Panc1 (cell line): ENCODE measurements around the gene RHEX. TPM values are rescaled to one million over a fixed set of nuclear protein-coding genes. Genes with fewer than 3 reads are reported as not detected.

Experiments
- ATAC-seq: fragments of 200-7000 bp; cut with Tn5 transposase; 2 replicates; pipeline ENCODE4 v1.9.1; 2020; ENCODE audit warnings: mild to moderate bottlenecking, moderate library complexity
- BruUV-seq: library from RNA; stranded (reverse); fragments of 400-500 nt; replicated peaks from 2 replicates; lab custom pipeline; 2021; lab: Mats Ljungman, UMichigan
- CTCF ChIA-PET: fragments of 300-600 bp; sonication (Branson Sonifier 250); formaldehyde crosslinking; loops from one replicate; lab custom pipeline; 2022; ENCODE audit warnings: antibody characterized with exemption; lab: Charles Lee
- POLR2A ChIA-PET: fragments of 300-600 bp; sonication (Branson Sonifier 250); formaldehyde crosslinking; loops from one replicate; lab custom pipeline; 2022; ENCODE audit warnings: antibody characterized with exemption; lab: Charles Lee
- DNase-seq: peaks from one replicate; pipeline ENCODE4 v3.0.0-alpha.2; 2010; ENCODE audit warnings: low read depth, low spot score
- H3K27ac ChIP-seq: 2 replicates; pipeline ENCODE4 v1.5.1; 2011; ENCODE audit warnings: mild to moderate bottlenecking, low read length, inconsistent platforms
- H3K27me3 ChIP-seq: fragments of 200-500 bp; sonication (Bioruptor generic); 2 replicates; pipeline ENCODE4 v1.6.0; 2014; ENCODE audit warnings: low read length, inconsistent platforms; ENCODE audit not compliant: control insufficient read depth, insufficient read depth
- H3K36me3 ChIP-seq: fragments of 200-500 bp; sonication (Bioruptor generic); 2 replicates; pipeline ENCODE4 v1.5.1; 2014; ENCODE audit warnings: inconsistent platforms, mild to moderate bottlenecking, low read length, moderate library complexity; ENCODE audit not compliant: control insufficient read depth, insufficient read depth
- H3K4me1 ChIP-seq: 2 replicates; pipeline ENCODE4 v1.5.1; 2011; ENCODE audit warnings: inconsistent platforms, mild to moderate bottlenecking, low read length, moderate library complexity; ENCODE audit not compliant: control insufficient read depth, insufficient read depth
- H3K4me3 ChIP-seq, 2 experiments: 2 replicates each; pipeline ENCODE4 v1.5.1; 2011 to 2012; ENCODE audit warnings: low read depth in 2 of 2, low read length in 2 of 2, mild to moderate bottlenecking in 2 of 2, inconsistent platforms in 1 of 2, moderate library complexity in 1 of 2
- H3K9me3 ChIP-seq: fragments of 200-500 bp; sonication (Bioruptor generic); 2 replicates; pipeline ENCODE4 v1.5.1; 2014; ENCODE audit warnings: low read depth, mild to moderate bottlenecking, inconsistent platforms, low read length, moderate library complexity; ENCODE audit not compliant: control insufficient read depth, insufficient read depth
- POLR2AphosphoS5 ChIP-seq: IDR thresholded peaks from 2 replicates; pipeline ENCODE4 v1.6.1; 2012; ENCODE audit warnings: mild to moderate bottlenecking, low read depth, low read length, moderate library complexity
- SIN3A ChIP-seq: IDR thresholded peaks from 2 replicates; pipeline ENCODE4 v1.6.1; 2012; ENCODE audit warnings: low read depth, mild to moderate bottlenecking, low read length, moderate library complexity, borderline replicate concordance; ENCODE audit not compliant: insufficient read depth
- TCF7L2 ChIP-seq: IDR thresholded peaks from 2 replicates; pipeline ENCODE4 v1.6.1; 2011; ENCODE audit warnings: mild to moderate bottlenecking, low read depth, low read length, inconsistent platforms
- in situ Hi-C: cut with HindIII; loops from 2 replicates; pipeline ENCODE4 v1.10.0; 2016; ENCODE audit warnings: low sequenced_read_pairs, low pct_unique_long_range_greater_than_20kb
- intact Hi-C: fragments of 100-400 bp; cut with micrococcal nuclease; formaldehyde crosslinking; loops from one replicate; pipeline ENCODE4 v1.10.0; 2022; ENCODE audit not compliant: unreplicated experiment
- total RNA-seq: library from RNA; stranded (reverse); gene quantifications from one replicate; pipeline ENCODE4 v1.2.1, GENCODE V29; 2021; ENCODE audit not compliant: unreplicated experiment
- TF ChIP-seq, protein P1 (sequence below): fragments of 450-650 bp; IDR thresholded peaks from 2 replicates; pipeline ENCODE4 v1.5.1; 2017; ENCODE audit warnings: mild to moderate bottlenecking
- TF ChIP-seq, protein P2 (sequence below), 2 experiments: IDR thresholded peaks; 2 replicates each; pipeline ENCODE4 v1.6.1; 2011 to 2012; ENCODE audit warnings: low read depth in 2 of 2, control low read depth in 1 of 2, low read length in 1 of 2, mild to moderate bottlenecking in 1 of 2, moderate library complexity in 1 of 2; ENCODE audit not compliant: insufficient read depth in 1 of 2

Gene RHEX
- total RNA-seq, 1 experiment from 2014 or later: not detected

DNA sequence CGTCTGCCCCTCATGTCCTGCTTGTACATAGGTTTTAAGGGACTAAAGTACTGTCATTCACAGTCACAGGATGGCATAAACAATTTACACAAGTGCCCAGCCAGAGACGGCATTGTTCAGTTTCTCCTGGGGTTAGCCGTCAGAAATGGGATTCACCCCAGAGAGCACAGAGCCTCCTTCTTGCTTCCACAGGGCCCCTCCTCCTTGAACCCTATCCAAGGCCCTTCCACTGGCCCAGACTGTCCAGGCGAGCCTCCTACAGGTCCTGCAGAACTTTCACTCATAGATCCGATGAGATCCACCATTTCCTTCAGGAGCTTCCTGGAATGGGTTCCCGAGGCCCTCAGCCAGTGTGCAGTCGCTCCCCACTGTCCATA, 54.2 kb downstream of the RHEX start:
- H3K4me1 ChIP-seq: no peaks in the 10 kb centered on the region
- no peak overlapping the region for H3K27ac ChIP-seq
- no peaks in the 10 kb centered on the region for H3K9me3 ChIP-seq
- H3K27me3 ChIP-seq: no peaks in the 10 kb centered on the region; the same call in 1 of the 2 replicates
- TF ChIP-seq TCF7L2: no peak
- no peak for TF ChIP-seq SIN3A
- TF ChIP-seq, protein P1, sequence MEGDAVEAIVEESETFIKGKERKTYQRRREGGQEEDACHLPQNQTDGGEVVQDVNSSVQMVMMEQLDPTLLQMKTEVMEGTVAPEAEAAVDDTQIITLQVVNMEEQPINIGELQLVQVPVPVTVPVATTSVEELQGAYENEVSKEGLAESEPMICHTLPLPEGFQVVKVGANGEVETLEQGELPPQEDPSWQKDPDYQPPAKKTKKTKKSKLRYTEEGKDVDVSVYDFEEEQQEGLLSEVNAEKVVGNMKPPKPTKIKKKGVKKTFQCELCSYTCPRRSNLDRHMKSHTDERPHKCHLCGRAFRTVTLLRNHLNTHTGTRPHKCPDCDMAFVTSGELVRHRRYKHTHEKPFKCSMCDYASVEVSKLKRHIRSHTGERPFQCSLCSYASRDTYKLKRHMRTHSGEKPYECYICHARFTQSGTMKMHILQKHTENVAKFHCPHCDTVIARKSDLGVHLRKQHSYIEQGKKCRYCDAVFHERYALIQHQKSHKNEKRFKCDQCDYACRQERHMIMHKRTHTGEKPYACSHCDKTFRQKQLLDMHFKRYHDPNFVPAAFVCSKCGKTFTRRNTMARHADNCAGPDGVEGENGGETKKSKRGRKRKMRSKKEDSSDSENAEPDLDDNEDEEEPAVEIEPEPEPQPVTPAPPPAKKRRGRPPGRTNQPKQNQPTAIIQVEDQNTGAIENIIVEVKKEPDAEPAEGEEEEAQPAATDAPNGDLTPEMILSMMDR: no peak
- TF ChIP-seq, protein P2, sequence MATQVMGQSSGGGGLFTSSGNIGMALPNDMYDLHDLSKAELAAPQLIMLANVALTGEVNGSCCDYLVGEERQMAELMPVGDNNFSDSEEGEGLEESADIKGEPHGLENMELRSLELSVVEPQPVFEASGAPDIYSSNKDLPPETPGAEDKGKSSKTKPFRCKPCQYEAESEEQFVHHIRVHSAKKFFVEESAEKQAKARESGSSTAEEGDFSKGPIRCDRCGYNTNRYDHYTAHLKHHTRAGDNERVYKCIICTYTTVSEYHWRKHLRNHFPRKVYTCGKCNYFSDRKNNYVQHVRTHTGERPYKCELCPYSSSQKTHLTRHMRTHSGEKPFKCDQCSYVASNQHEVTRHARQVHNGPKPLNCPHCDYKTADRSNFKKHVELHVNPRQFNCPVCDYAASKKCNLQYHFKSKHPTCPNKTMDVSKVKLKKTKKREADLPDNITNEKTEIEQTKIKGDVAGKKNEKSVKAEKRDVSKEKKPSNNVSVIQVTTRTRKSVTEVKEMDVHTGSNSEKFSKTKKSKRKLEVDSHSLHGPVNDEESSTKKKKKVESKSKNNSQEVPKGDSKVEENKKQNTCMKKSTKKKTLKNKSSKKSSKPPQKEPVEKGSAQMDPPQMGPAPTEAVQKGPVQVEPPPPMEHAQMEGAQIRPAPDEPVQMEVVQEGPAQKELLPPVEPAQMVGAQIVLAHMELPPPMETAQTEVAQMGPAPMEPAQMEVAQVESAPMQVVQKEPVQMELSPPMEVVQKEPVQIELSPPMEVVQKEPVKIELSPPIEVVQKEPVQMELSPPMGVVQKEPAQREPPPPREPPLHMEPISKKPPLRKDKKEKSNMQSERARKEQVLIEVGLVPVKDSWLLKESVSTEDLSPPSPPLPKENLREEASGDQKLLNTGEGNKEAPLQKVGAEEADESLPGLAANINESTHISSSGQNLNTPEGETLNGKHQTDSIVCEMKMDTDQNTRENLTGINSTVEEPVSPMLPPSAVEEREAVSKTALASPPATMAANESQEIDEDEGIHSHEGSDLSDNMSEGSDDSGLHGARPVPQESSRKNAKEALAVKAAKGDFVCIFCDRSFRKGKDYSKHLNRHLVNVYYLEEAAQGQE (IDR thresholded peaks at IDR 0.05; ENCODE audit: insufficient read depth in 1 of 2, low read depth in 2 of 2, low read length in 1 of 2): no peak
- no peaks in the 10 kb centered on the region for H3K36me3 ChIP-seq
- DNase-seq: no peak
- ATAC-seq: peak; percentile 23; the same call in 1 of the 2 replicates
- in situ Hi-C loops (no loop called here), intact Hi-C loops (loop anchor here (1.0 to 5.0 kb wide), 2 partner anchors 123 to 190 kb away; no protein-coding TSS in a partner anchor)
- POLR2A ChIA-PET: no interaction called here
- no TSS peak for BruUV-seq
- H3K4me3 ChIP-seq: no peak overlapping the region
- CTCF ChIA-PET: interaction anchor here (1.1 to 2.5 kb wide), 4 partner anchors 77 to 130 kb away, joined by 3 to 22 read pairs (median 7); no protein-coding TSS in a partner anchor

DNA sequence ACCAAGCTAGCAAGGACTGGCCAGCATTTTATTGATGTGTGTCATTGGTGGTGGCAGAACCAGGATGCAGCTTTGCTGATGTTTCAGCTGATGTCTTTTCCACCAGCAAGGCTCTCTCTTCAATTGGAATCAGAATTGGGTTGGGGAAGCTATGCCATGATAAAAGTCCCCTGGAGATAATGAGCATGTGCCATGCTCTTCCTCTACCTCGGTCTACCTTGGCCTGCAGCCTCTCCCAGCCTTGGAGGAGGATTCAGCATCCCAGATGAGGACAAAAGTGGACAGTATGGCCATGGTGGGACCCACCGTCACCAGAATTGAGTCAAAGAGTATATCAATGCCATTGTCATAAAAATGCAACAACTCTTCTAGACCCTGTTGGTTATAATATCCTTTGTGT, 55.7 kb downstream of the RHEX start:
- H3K4me3 ChIP-seq: no peak overlapping the region
- H3K4me1 ChIP-seq: no peaks in the 10 kb centered on the region
- DNase-seq: no peak
- no peak for ATAC-seq
- intact Hi-C loops: loop anchor here (5.0 kb wide), 1 partner anchor 191 kb away; no protein-coding TSS in a partner anchor
- POLR2A ChIA-PET: no interaction called here
- H3K36me3 ChIP-seq: no peaks in the 10 kb centered on the region
- no peak overlapping the region for H3K27ac ChIP-seq
- H3K9me3 ChIP-seq: no peaks in the 10 kb centered on the region
- TF ChIP-seq TCF7L2: no peak
- TF ChIP-seq POLR2AphosphoS5: no peak
- TF ChIP-seq, protein P2 (IDR thresholded peaks at IDR 0.05; ENCODE audit: insufficient read depth in 1 of 2, low read depth in 2 of 2, low read length in 1 of 2): no peak
- no peak for TF ChIP-seq SIN3A
- TF ChIP-seq, protein P1: no peak
- BruUV-seq: no TSS peak
- CTCF ChIA-PET: interaction anchor here (0.5 kb wide), 1 partner anchor 1858 kb away, joined by 3 read pairs; no protein-coding TSS in a partner anchor
- no peaks in the 10 kb centered on the region; the same call in 1 of the 2 replicates for H3K27me3 ChIP-seq
- in situ Hi-C loops: no loop called here
